ENCODE results near the gene CLIC3.

The CLIC3 gene

GRCh38 chr9:137014776-137015539 is 18.6 kb upstream of the CLIC3 start:
- WGBS, 2 experiments (ENCODE audit: insufficient coverage in 2 of 2) = 97% methylated on average over 28 to 36 of the region's 36 CpGs
- H3K27ac ChIP-seq (ENCODE audit: low read depth, low read length, severe bottlenecking) = no peak overlapping the region
- H3K4me3 ChIP-seq (ENCODE audit: extremely low read depth, insufficient read depth, low read length, poor library complexity, severe bottlenecking) = no peak overlapping the region
- H3K4me1 ChIP-seq (ENCODE audit: control insufficient read depth, insufficient read depth, low read length, poor library complexity, severe bottlenecking) = no peaks in the 10 kb centered on the region
- H3K36me3 ChIP-seq (ENCODE audit: control insufficient read depth, insufficient read depth, low read length) = peaks cover 4% of the 10 kb centered on the region
- no peaks in the 10 kb centered on the region for H3K9me3 ChIP-seq (ENCODE audit: control insufficient read depth, low read length)

GRCh38 chr9:137014166-137014565 is 17.8 kb upstream of the CLIC3 start:
- no peaks in the 10 kb centered on the region for H3K4me1 ChIP-seq (ENCODE audit: control insufficient read depth, insufficient read depth, low read length, poor library complexity, severe bottlenecking)
- no peak overlapping the region for H3K27ac ChIP-seq (ENCODE audit: low read depth, low read length, severe bottlenecking)
- H3K4me3 ChIP-seq (ENCODE audit: extremely low read depth, insufficient read depth, low read length, poor library complexity, severe bottlenecking) = no peak overlapping the region
- H3K36me3 ChIP-seq (ENCODE audit: control insufficient read depth, insufficient read depth, low read length) = peaks cover 4% of the 10 kb centered on the region
- 87 to 91% methylated on average over 19 to 23 of the region's 23 CpGs for WGBS, 2 experiments (ENCODE audit: insufficient coverage in 2 of 2)
- H3K9me3 ChIP-seq (ENCODE audit: control insufficient read depth, low read length) = no peaks in the 10 kb centered on the region

- Histone ChIP-seq H3K4me3 (ENCODE audit: extremely low read depth, insufficient read depth, low read length, poor library complexity, severe bottlenecking) (no peak overlapping the region), H3K36me3 (ENCODE audit: control insufficient read depth, insufficient read depth, low read length) (peaks cover 4% of the 10 kb centered on the region), H3K4me1 (ENCODE audit: control insufficient read depth, insufficient read depth, low read length, poor library complexity, severe bottlenecking) (no peaks in the 10 kb centered on the region), H3K27ac (ENCODE audit: low read depth, low read length, severe bottlenecking) (no peak overlapping the region), H3K9me3 (ENCODE audit: control insufficient read depth, low read length) (no peaks in the 10 kb centered on the region)
- 93 to 95% methylated on average over 10 to 17 of the region's 20 CpGs for WGBS, 2 experiments (ENCODE audit: insufficient coverage in 2 of 2)
Observed at GRCh38 chr9:137013571-137013940, 17.2 kb upstream of the CLIC3 start.

GRCh38 chr9:137012694-137013570 is 16.6 kb upstream of the CLIC3 start:
- Histone ChIP-seq H3K4me1 (ENCODE audit: control insufficient read depth, insufficient read depth, low read length, poor library complexity, severe bottlenecking) (no peaks in the 10 kb centered on the region), H3K4me3 (ENCODE audit: extremely low read depth, insufficient read depth, low read length, poor library complexity, severe bottlenecking) (no peak overlapping the region), H3K9me3 (ENCODE audit: control insufficient read depth, low read length) (no peaks in the 10 kb centered on the region), H3K36me3 (ENCODE audit: control insufficient read depth, insufficient read depth, low read length) (peaks cover 4% of the 10 kb centered on the region), H3K27ac (ENCODE audit: low read depth, low read length, severe bottlenecking) (no peak overlapping the region)
- 76% methylated on average over 35 to 57 of the region's 67 CpGs for WGBS, 2 experiments (ENCODE audit: insufficient coverage in 2 of 2)

GRCh38 chr9:137011907-137012675 is 15.7 kb upstream of the CLIC3 start:
- Histone ChIP-seq H3K9me3 (ENCODE audit: control insufficient read depth, low read length) (no peaks in the 10 kb centered on the region), H3K4me3 (ENCODE audit: extremely low read depth, insufficient read depth, low read length, poor library complexity, severe bottlenecking) (no peak overlapping the region), H3K4me1 (ENCODE audit: control insufficient read depth, insufficient read depth, low read length, poor library complexity, severe bottlenecking) (no peaks in the 10 kb centered on the region), H3K36me3 (ENCODE audit: control insufficient read depth, insufficient read depth, low read length) (peaks cover 4% of the 10 kb centered on the region), H3K27ac (ENCODE audit: low read depth, low read length, severe bottlenecking) (no peak overlapping the region)
- 93 to 96% methylated on average over 27 to 29 of the region's 39 CpGs for WGBS, 2 experiments (ENCODE audit: insufficient coverage in 2 of 2)

GRCh38 chr9:137011156-137011555 is 14.8 kb upstream of the CLIC3 start:
- peaks cover under 1% of the 10 kb centered on the region for H3K36me3 ChIP-seq (ENCODE audit: control insufficient read depth, insufficient read depth, low read length)
- H3K27ac ChIP-seq (ENCODE audit: low read depth, low read length, severe bottlenecking) = no peak overlapping the region
- WGBS, 2 experiments (ENCODE audit: insufficient coverage in 2 of 2) = 96 to 97% methylated on average over 23 to 24 of the region's 24 CpGs
- no peaks in the 10 kb centered on the region for H3K4me1 ChIP-seq (ENCODE audit: control insufficient read depth, insufficient read depth, low read length, poor library complexity, severe bottlenecking)
- no peak overlapping the region for H3K4me3 ChIP-seq (ENCODE audit: extremely low read depth, insufficient read depth, low read length, poor library complexity, severe bottlenecking)
- no peaks in the 10 kb centered on the region for H3K9me3 ChIP-seq (ENCODE audit: control insufficient read depth, low read length)

- no peaks in the 10 kb centered on the region for H3K9me3 ChIP-seq (ENCODE audit: control insufficient read depth, low read length)
Observed at GRCh38 chr9:137009938-137010732, 13.8 kb upstream of the CLIC3 start.

GRCh38 chr9:137009217-137009616 is 12.8 kb upstream of the CLIC3 start:
- no peak overlapping the region for H3K27ac ChIP-seq (ENCODE audit: low read depth, low read length, severe bottlenecking)
- 93 to 94% methylated on average over 5 to 13 of the region's 18 CpGs for WGBS, 2 experiments (ENCODE audit: insufficient coverage in 2 of 2)
- no peaks in the 10 kb centered on the region for H3K4me1 ChIP-seq (ENCODE audit: control insufficient read depth, insufficient read depth, low read length, poor library complexity, severe bottlenecking)
- no peaks in the 10 kb centered on the region for H3K9me3 ChIP-seq (ENCODE audit: control insufficient read depth, low read length)
- H3K4me3 ChIP-seq (ENCODE audit: extremely low read depth, insufficient read depth, low read length, poor library complexity, severe bottlenecking) = no peak overlapping the region
- no peaks in the 10 kb centered on the region for H3K36me3 ChIP-seq (ENCODE audit: control insufficient read depth, insufficient read depth, low read length)

More at GRCh38 chr9:137009938-137010732, 13.8 kb upstream of the CLIC3 start:
- no peaks in the 10 kb centered on the region for H3K4me1 ChIP-seq (ENCODE audit: control insufficient read depth, insufficient read depth, low read length, poor library complexity, severe bottlenecking)
- WGBS, 2 experiments (ENCODE audit: insufficient coverage in 2 of 2) = 93 to 95% methylated on average over 36 to 48 of the region's 49 CpGs
- H3K4me3 ChIP-seq (ENCODE audit: extremely low read depth, insufficient read depth, low read length, poor library complexity, severe bottlenecking) = no peak overlapping the region
- H3K36me3 ChIP-seq (ENCODE audit: control insufficient read depth, insufficient read depth, low read length) = no peaks in the 10 kb centered on the region
- H3K27ac ChIP-seq (ENCODE audit: low read depth, low read length, severe bottlenecking) = no peak overlapping the region

- H3K9me3 ChIP-seq (ENCODE audit: control insufficient read depth, low read length) = no peaks in the 10 kb centered on the region
- H3K27ac ChIP-seq (ENCODE audit: low read depth, low read length, severe bottlenecking) = no peak overlapping the region
- H3K4me1 ChIP-seq (ENCODE audit: control insufficient read depth, insufficient read depth, low read length, poor library complexity, severe bottlenecking) = no peaks in the 10 kb centered on the region
- H3K36me3 ChIP-seq (ENCODE audit: control insufficient read depth, insufficient read depth, low read length) = no peaks in the 10 kb centered on the region
- H3K4me3 ChIP-seq (ENCODE audit: extremely low read depth, insufficient read depth, low read length, poor library complexity, severe bottlenecking) = no peak overlapping the region
- WGBS, 2 experiments (ENCODE audit: insufficient coverage in 2 of 2) = 87 to 91% methylated on average over 16 to 17 of the region's 22 CpGs
Observed at GRCh38 chr9:137008312-137008711, 11.9 kb upstream of the CLIC3 start.

- no peaks in the 10 kb centered on the region for H3K9me3 ChIP-seq (ENCODE audit: control insufficient read depth, low read length)
- WGBS, 2 experiments (ENCODE audit: insufficient coverage in 2 of 2) = 87 to 89% methylated on average over 9 to 13 of the region's 13 CpGs
- H3K4me3 ChIP-seq (ENCODE audit: extremely low read depth, insufficient read depth, low read length, poor library complexity, severe bottlenecking) = no peak overlapping the region
- no peaks in the 10 kb centered on the region for H3K36me3 ChIP-seq (ENCODE audit: control insufficient read depth, insufficient read depth, low read length)
- H3K27ac ChIP-seq (ENCODE audit: low read depth, low read length, severe bottlenecking) = no peak overlapping the region
- H3K4me1 ChIP-seq (ENCODE audit: control insufficient read depth, insufficient read depth, low read length, poor library complexity, severe bottlenecking) = no peaks in the 10 kb centered on the region
Observed at GRCh38 chr9:137007816-137008270, 11.5 kb upstream of the CLIC3 start.
